Aorta (tissue), 5 donors: Measurements from ENCODE around the gene PLXNA2. TPM values are rescaled to one million over a fixed set of nuclear protein-coding genes. Genes with fewer than 3 reads are reported as not detected.
A peak's percentile ranks its signal among the peaks of the same experiment; 100 is the strongest.

Source experiments
- ATAC-seq: fragments of 200-7000 bp; cut with Tn5 transposase; one replicate; pipeline ENCODE4 v1.9.1; 2022; ENCODE audit warnings: moderate library complexity; ENCODE audit not compliant: low FRiP score
- DNase-seq, 2 donors: peaks; one replicate each; pipeline ENCODE4 v3.0.0-alpha.2; 2020
- H3K27ac ChIP-seq, 2 donors: one replicate each; pipeline ENCODE4 v1.5.1; 2013; ENCODE audit warnings: low read length in 2 of 2, mild to moderate bottlenecking in 2 of 2, moderate library complexity in 2 of 2, control low read depth in 1 of 2, inconsistent platforms in 1 of 2, low read depth in 1 of 2
- H3K27me3 ChIP-seq, 2 donors: one replicate each; pipeline ENCODE4 v1.6.1; 2013; ENCODE audit warnings: control low read depth in 1 of 2, low read length in 1 of 2, mild to moderate bottlenecking in 1 of 2, moderate library complexity in 1 of 2; ENCODE audit not compliant: insufficient read depth in 2 of 2, control insufficient read depth in 1 of 2
- H3K36me3 ChIP-seq, 2 donors: one replicate each; pipeline ENCODE4 v1.6.1; 2013; ENCODE audit warnings: control low read depth in 1 of 2, low read length in 1 of 2, mild to moderate bottlenecking in 1 of 2; ENCODE audit not compliant: insufficient read depth in 2 of 2, control insufficient read depth in 1 of 2
- H3K4me1 ChIP-seq, 2 donors: one replicate each; pipeline ENCODE4 v1.6.1; 2013; ENCODE audit warnings: low read length in 2 of 2, control low read depth in 1 of 2, mild to moderate bottlenecking in 1 of 2, moderate library complexity in 1 of 2; ENCODE audit not compliant: insufficient read depth in 2 of 2, control insufficient read depth in 1 of 2
- H3K4me3 ChIP-seq, 2 donors: one replicate each; pipeline ENCODE4 v1.5.1; 2013; ENCODE audit warnings: low read length in 2 of 2, control low read depth in 1 of 2, mild to moderate bottlenecking in 1 of 2
- H3K9me3 ChIP-seq: one replicate; pipeline ENCODE4 v1.6.1; 2013; ENCODE audit warnings: mild to moderate bottlenecking, low read length; ENCODE audit not compliant: control insufficient read depth
- WGBS, 2 donors: extraction: QIAGEN DNeasy Blood & Tissue Kit; methylation state at CpG; one replicate each; pipeline ENCODE4 v1.1.7; 2013; 5-methylcytosine and 5-hydroxymethylcytosine counted together
- intact Hi-C, 2 donors: fragments of 100-400 bp; cut with DNase I; formaldehyde crosslinking; loops; one replicate each; pipeline versions ENCODE4 v1.14.2 to v1.15.0; 2022
- polyA plus RNA-seq, 2 donors: library from polyadenylated mRNA; stranded (reverse); fragments of 200-250 nt; gene quantifications; one replicate each; pipeline ENCODE4 v1.2.3, GENCODE V29; 2013
- total RNA-seq, 2 donors: library from RNA; stranded (reverse); fragmentation: NEBNext Ultra II Directional; extraction: Animal tissue kit (Norgen Biotek cat#: 25700); gene quantifications; one replicate each; pipeline ENCODE4 v1.2.1, GENCODE V29; 2021
- donor health status: healthy with polysubstance abuse.
- donor health status: Bipolar disorder and iron deficiency.
- donor health status: DM: no; HTN: no; CAD: no.
- donor health status: DM: no; HTN: no; CAD: no.
- donor health status: DM: yes; HTN: yes; CAD: no.

PLXNA2 gene
- total and polyA plus RNA-seq, 4 donors: 2.9 to 37.3 (median 30.0) TPM

- Histone ChIP-seq H3K27me3 (no peaks in the 10 kb centered on the region), H3K4me3 (no peak overlapping the region), H3K27ac (no peak overlapping the region), H3K4me1 (no peaks in the 10 kb centered on the region), H3K9me3 (no peaks in the 10 kb centered on the region), H3K36me3 (peaks cover 0 to 4% of the 10 kb centered on the region in 2 donors)
- ATAC-seq (no peak), DNase-seq (no peak)
- intact Hi-C loops: no loop called here
- 82 to 84% methylated on average over 4 of the region's 4 CpGs for WGBS, 2 donors
Observed at GRCh38 chr1:208190784-208191183, 53.4 kb downstream of the PLXNA2 start.

GRCh38 chr1:208189716-208190115 lies 54.5 kb downstream of the PLXNA2 start:
- H3K27ac ChIP-seq: no peak overlapping the region
- ATAC-seq: no peak
- H3K9me3 ChIP-seq: no peaks in the 10 kb centered on the region
- H3K4me3 ChIP-seq: no peak overlapping the region
- H3K36me3 ChIP-seq: peaks cover 0 to 4% of the 10 kb centered on the region in 2 donors
- no peaks in the 10 kb centered on the region for H3K4me1 ChIP-seq
- 73 to 75% methylated on average over 4 of the region's 4 CpGs for WGBS, 2 donors
- intact Hi-C loops: loop anchor here in 1 of 2 donors (10.0 kb wide), 1 partner anchor 45 kb away; no protein-coding TSS in a partner anchor
- no peaks in the 10 kb centered on the region for H3K27me3 ChIP-seq
- no peak for DNase-seq

GRCh38 chr1:208189183-208189582 lies 55.0 kb downstream of the PLXNA2 start:
- DNase-seq (no peak), ATAC-seq (no peak)
- H3K27me3 ChIP-seq: no peaks in the 10 kb centered on the region
- H3K36me3 ChIP-seq: peaks cover 0 to 4% of the 10 kb centered on the region in 2 donors
- intact Hi-C loops: loop anchor here in 1 of 2 donors (10.0 kb wide), 1 partner anchor 46 kb away; no protein-coding TSS in a partner anchor
- H3K4me3 ChIP-seq: no peak overlapping the region
- H3K4me1 ChIP-seq: no peaks in the 10 kb centered on the region
- no peaks in the 10 kb centered on the region for H3K9me3 ChIP-seq
- WGBS, 2 donors: 72 to 81% methylated on average over 2 of the region's 2 CpGs
- H3K27ac ChIP-seq: no peak overlapping the region

DNA sequence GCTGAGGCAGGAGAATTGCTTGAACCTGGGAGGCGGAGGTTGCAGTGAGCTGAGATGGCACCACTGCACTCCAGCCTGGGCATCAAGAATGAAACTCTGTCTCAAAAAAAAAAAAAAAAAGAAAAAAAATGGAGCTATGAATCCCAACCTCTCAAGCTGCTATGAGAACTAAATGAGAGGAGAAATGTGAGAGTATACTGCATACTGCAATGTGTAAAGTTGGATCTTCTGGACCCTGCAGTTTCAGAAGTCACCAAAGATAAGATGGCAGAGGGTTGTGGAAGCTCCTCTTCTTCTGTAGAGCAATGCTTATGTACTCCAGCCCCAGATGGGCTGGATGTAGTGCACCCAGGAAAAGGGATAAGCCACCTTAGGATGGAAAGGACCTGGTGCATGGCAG lies 55.6 kb downstream of the PLXNA2 start:
- no peak for DNase-seq
- intact Hi-C loops: loop anchor here in 1 of 2 donors (10.0 kb wide), 1 partner anchor 46 kb away; no protein-coding TSS in a partner anchor
- no peak for ATAC-seq
- Histone ChIP-seq H3K36me3 (peaks cover 0 to 4% of the 10 kb centered on the region in 2 donors), H3K9me3 (no peaks in the 10 kb centered on the region), H3K27me3 (no peaks in the 10 kb centered on the region), H3K4me1 (no peaks in the 10 kb centered on the region), H3K4me3 (no peak overlapping the region), H3K27ac (no peak overlapping the region)
- WGBS, 2 donors: 96 to 100% methylated on average over 1 of the region's 1 CpG

GRCh38 chr1:208187499-208188041 lies 56.6 kb downstream of the PLXNA2 start:
- ATAC-seq (no peak), DNase-seq (no peak)
- no peaks in the 10 kb centered on the region for H3K4me1 ChIP-seq
- no peak overlapping the region for H3K4me3 ChIP-seq
- H3K27me3 ChIP-seq: no peaks in the 10 kb centered on the region
- no peak overlapping the region for H3K27ac ChIP-seq
- no peaks in the 10 kb centered on the region for H3K9me3 ChIP-seq
- 79 to 85% methylated on average over 7 of the region's 7 CpGs for WGBS, 2 donors
- H3K36me3 ChIP-seq: peaks cover 0 to 4% of the 10 kb centered on the region in 2 donors
- intact Hi-C loops: loop anchor here in 1 of 2 donors (10.0 kb wide), 1 partner anchor 47 kb away; no protein-coding TSS in a partner anchor

DNA sequence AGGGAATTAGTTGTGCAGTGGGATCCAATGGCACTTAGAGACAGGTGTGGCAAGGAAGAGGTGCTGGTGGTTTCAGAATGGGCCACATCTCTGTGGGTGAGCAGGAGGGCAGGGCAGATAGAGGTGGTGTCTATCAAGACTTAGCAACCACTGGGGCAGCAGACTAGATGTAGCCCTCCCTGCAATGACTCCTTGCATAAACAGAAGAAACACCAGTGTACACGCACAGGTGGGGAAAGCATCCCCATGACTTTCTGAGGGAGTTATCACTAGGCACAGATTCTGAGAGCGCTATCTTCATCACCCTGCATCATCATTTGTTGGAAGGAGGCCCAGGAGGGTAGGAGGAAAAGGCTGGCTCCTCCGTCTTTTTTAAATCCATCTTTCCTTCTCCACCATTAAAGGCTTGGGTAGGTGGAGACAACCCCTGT lies 58.4 kb downstream of the PLXNA2 start:
- Histone ChIP-seq H3K4me3 (no peak overlapping the region), H3K27ac (no peak overlapping the region), H3K4me1 (no peaks in the 10 kb centered on the region), H3K9me3 (no peaks in the 10 kb centered on the region), H3K27me3 (no peaks in the 10 kb centered on the region), H3K36me3 (no peaks in the 10 kb centered on the region)
- intact Hi-C loops: loop anchor here in 1 of 2 donors (10.0 kb wide), 1 partner anchor 49 kb away; no protein-coding TSS in a partner anchor
- DNase-seq (no peak), ATAC-seq (no peak)
- WGBS, 2 donors: 91% methylated on average over 3 of the region's 3 CpGs

DNA sequence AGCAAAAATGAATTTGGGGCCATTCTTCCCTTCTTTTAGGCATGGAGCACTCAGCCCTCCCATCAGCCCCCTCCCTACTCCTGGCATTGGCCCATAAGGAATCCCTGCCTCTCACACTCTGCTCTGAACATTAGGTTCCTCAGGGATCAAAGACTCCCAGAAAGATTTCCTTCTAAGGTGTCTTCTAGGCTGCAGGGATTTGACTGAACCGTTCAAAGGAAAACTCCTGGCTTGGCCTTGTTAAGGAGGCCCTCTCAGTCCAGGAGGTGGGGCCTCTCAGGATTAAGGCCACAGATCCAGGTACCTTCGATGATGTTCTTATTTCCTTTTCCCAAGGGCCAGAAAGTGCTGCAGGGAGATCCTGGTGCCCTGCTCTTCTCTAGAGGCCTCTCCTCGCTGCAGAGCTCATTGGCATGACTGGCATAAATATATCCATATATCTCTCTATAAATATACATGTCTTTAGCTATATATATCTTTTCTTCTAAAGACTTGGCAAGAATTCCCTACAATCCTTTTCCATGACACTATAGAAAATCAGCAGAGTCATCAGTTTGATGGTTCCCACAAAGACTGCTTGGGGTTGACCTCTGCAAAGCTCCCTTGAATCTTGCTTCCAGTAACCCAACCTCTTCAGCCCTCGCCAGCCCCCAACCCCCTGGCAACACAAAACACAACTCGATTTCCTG lies 59.1 kb downstream of the PLXNA2 start:
- Histone ChIP-seq H3K4me3 (no peak overlapping the region), H3K4me1 (no peaks in the 10 kb centered on the region), H3K27me3 (no peaks in the 10 kb centered on the region), H3K9me3 (no peaks in the 10 kb centered on the region), H3K36me3 (no peaks in the 10 kb centered on the region), H3K27ac (no peak overlapping the region)
- WGBS, 2 donors: 57 to 62% methylated on average over 5 of the region's 5 CpGs
- DNase-seq (no peak), ATAC-seq (no peak)
- intact Hi-C loops: loop anchor here in 1 of 2 donors (1.0 to 10.0 kb wide), 2 partner anchors 19 to 50 kb away; no protein-coding TSS in a partner anchor

DNA sequence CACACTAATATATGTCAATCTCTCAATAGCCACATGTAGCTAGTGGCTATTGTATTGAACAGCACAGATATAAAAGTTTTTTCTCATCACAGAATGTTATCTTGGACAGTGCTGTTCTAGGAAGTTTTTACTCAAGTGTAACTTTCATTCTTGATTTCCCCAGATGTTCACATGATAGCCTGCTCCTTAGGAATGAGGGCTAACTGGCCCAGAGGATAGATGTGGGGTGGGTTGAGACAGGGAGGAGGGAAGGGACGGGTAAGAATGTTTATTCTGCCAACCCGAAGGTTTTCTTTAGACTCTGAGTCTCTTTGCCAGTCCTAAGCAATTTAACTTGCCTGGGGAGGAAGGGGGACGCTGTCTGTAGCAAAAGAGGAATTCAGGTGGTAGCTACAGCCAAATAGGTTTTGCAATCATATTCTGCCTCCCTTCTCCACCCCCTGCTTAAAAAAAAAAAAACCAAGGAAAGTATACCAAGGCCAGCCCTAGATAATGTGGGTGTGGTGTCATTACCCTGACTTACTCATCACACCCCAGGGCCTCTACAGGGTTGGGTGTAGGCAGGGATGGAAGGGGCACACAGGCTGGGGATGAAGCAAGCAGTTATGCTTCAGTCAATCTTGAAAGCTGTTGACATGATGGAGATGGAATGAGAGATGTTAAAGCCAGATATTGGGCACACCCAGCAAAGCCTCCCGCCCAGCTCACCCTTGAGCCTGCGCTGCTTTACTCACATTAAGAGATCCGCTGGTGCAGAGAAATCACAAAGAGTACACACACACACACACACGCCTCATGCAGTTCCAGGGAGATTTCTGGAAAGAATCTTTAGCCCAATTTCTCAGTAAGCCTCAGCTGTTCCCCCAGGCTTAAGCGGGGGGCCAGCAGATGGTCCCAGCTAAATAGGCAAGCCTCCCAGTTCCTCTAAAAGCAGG lies 59.9 kb downstream of the PLXNA2 start:
- no peak overlapping the region for H3K4me3 ChIP-seq
- intact Hi-C loops: loop anchor here in 1 of 2 donors (1.0 to 10.0 kb wide), 2 partner anchors 20 to 51 kb away; no protein-coding TSS in a partner anchor
- ATAC-seq (peak; percentile 84), DNase-seq (peak in 1 of 2 donors; percentile 52)
- 51% methylated on average over 8 of the region's 8 CpGs for WGBS, 2 donors
- H3K27ac ChIP-seq: no peak overlapping the region
- no peaks in the 10 kb centered on the region for H3K9me3 ChIP-seq
- no peaks in the 10 kb centered on the region for H3K27me3 ChIP-seq
- no peaks in the 10 kb centered on the region for H3K36me3 ChIP-seq
- H3K4me1 ChIP-seq: no peaks in the 10 kb centered on the region
